Astrocyte of the cerebellum (primary cell): ENCODE measurements around the gene USP16.
"Not testable (repeated sequence)": the region's sequence is repeated elsewhere in the genome, so short reads cannot be mapped to it uniquely, and the experiment has no call there.

Source experiments
- DNase-seq: peaks from one replicate; pipeline ENCODE4 v3.0.0-alpha.2; 2011; ENCODE audit warnings: low read depth
- H3K4me3 ChIP-seq: 2 replicates; pipeline ENCODE4 v1.5.1; 2011; ENCODE audit warnings: mild to moderate bottlenecking, low read depth, low read length, moderate library complexity
- in situ Hi-C: cut with HindIII; loops from 2 replicates; pipeline ENCODE4 v1.10.0; 2017; ENCODE audit warnings: low sequenced_read_pairs
- TF ChIP-seq, protein P1 (sequence below): IDR thresholded peaks from 2 replicates; pipeline ENCODE4 v1.5.1; 2012; ENCODE audit warnings: low read length, low read depth, moderate library complexity, mild to moderate bottlenecking; ENCODE audit errors: missing control alignments

Gene USP16

DNA sequence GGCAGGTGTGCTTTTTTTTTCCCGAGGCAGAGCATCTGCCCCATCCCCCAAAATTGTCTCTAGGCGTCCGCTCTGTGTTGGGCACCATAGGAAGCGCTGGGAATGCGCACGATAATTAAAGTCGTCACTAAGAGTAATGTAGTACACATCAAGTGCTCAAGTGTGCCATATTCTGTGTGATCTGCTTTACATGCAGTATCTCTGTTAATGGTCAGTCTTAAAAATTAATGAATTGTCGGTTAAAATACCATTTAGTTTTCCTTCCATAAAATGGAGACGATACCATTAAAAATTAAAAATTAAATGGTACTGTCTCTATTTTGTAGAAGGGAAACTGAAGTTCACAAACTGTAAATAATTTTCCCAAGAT, 49.5 kb downstream of the USP16 start:
- in situ Hi-C loops, result no loop called here
- TF ChIP-seq, protein P1, sequence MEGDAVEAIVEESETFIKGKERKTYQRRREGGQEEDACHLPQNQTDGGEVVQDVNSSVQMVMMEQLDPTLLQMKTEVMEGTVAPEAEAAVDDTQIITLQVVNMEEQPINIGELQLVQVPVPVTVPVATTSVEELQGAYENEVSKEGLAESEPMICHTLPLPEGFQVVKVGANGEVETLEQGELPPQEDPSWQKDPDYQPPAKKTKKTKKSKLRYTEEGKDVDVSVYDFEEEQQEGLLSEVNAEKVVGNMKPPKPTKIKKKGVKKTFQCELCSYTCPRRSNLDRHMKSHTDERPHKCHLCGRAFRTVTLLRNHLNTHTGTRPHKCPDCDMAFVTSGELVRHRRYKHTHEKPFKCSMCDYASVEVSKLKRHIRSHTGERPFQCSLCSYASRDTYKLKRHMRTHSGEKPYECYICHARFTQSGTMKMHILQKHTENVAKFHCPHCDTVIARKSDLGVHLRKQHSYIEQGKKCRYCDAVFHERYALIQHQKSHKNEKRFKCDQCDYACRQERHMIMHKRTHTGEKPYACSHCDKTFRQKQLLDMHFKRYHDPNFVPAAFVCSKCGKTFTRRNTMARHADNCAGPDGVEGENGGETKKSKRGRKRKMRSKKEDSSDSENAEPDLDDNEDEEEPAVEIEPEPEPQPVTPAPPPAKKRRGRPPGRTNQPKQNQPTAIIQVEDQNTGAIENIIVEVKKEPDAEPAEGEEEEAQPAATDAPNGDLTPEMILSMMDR, result no peak
- DNase-seq, result no peak
- peak overlapping the region; percentile 97 for H3K4me3 ChIP-seq

DNA sequence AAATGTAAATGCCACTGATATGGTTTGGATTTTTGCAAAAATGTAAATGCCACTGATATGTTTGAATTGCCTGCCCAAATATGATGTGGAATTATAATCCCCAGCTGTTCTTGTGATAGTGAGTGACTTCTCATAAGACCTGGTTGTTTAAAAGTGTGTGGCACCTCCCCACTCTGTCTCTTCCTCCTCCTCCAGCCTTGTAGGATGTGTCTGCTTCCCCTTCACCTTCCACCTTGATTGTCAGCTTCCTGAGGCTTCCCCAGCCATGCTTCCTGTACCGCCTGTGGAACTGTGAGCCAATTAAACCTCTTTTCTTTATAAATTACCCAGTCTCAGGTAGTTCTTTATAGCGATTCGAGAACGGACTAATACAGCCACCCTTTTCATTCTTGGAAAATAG, 50.3 kb downstream of the USP16 start:
- TF ChIP-seq, protein P1, result no peak
- DNase-seq, result no peak
- in situ Hi-C loops, result loop anchor here (25.0 kb wide), 1 partner anchor 788 kb away; no protein-coding TSS in a partner anchor
- no peak overlapping the region for H3K4me3 ChIP-seq

DNA sequence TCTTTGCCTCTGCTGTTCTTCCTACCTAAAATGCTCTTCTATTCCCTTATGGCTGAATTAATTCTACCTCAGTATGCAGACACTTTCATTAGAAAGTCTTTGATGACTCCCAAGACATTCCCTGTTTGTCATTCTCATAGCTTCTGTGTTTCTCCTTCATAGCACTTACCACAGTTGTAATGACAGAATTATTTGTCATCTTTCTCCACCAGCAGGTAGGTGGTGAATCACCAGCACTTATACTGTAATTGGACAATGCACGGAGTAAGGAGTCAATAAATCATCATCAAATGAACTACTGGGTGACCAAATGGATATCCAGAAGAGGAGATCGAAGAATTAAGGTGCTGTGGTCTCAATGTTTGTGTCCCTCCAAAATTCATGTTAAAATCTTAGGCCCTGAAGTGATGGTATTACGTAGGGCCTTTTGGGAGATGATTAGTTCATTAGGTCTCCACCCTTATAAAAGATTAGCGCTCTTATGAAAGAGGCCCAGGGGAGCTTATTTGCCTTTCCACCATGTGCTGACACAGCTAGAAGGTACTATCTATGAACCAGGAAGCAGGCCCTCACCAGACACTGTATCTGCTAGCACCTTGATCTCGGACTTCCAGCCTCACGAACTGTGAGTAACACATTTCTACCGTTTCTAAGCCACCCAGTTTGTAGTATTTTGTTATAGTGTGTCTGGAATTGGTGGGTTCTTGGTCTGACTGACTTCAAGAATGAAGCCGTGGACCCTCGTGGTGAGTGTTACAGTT, 51.4 kb downstream of the USP16 start:
- TF ChIP-seq, protein P1, result no peak
- in situ Hi-C loops, result loop anchor here (25.0 kb wide), 1 partner anchor 786 kb away; no protein-coding TSS in a partner anchor
- H3K4me3 ChIP-seq, result no peak overlapping the region
- no peak for DNase-seq

- DNase-seq, H3K4me3 ChIP-seq: not testable (repeated sequence)
- in situ Hi-C loops, result loop anchor here (25.0 kb wide), 1 partner anchor 785 kb away; no protein-coding TSS in a partner anchor
Measured at GRCh38 chr21:29076731-29077640, 52.5 kb downstream of the USP16 start.

DNA sequence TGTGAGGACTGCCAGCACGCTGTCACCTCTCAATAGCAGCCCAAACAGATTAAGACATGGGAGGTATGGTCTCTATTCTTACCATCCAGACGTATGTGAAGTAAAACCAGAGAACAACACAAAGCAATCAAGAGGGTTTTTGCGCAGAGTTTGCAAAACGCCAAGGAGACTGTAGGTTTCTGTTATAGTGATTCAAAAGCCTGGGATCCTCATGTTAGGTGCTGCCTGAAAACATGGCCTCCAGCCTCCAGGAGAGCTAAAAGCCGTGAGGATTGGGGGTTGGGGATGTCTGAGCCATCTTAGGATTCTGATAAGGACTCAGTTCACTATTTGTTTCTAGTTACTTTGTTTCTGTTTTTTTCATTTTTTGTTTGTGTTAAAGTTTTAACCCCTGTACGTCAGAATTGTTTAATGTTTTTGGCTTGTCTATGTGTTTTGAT, 53.2 kb downstream of the USP16 start:
- TF ChIP-seq, protein P1, result no peak
- H3K4me3 ChIP-seq, result no peak overlapping the region
- in situ Hi-C loops, result loop anchor here (25.0 kb wide), 1 partner anchor 785 kb away; no protein-coding TSS in a partner anchor
- DNase-seq, result no peak

- H3K4me3 ChIP-seq, result no peak overlapping the region
- DNase-seq, result no peak
- TF ChIP-seq, protein P1, result no peak
- in situ Hi-C loops, result loop anchor here (25.0 kb wide), 1 partner anchor 783 kb away; no protein-coding TSS in a partner anchor
Measured at GRCh38 chr21:29078869-29079767, 54.6 kb downstream of the USP16 start.
